KOPT-K1 (cell line): Measurements from ENCODE around the gene IER3.
"Not testable (repeated sequence)": the region's sequence is repeated elsewhere in the genome, so short reads cannot be mapped to it uniquely, and the experiment has no call there.

Experiments used
- H3K27ac ChIP-seq: fragments of 200-600 bp; sonication (generic); 2 replicates; pipeline ENCODE4 v1.5.1; 2016; ENCODE audit warnings: antibody characterized with exemption, mild to moderate bottlenecking, low read depth, low read length; ENCODE audit not compliant: poor library complexity, severe bottlenecking
- H3K36me3 ChIP-seq: fragments of 200-600 bp; sonication (generic); 2 replicates; pipeline ENCODE4 v1.5.1; 2017; ENCODE audit warnings: antibody characterized with exemption, mild to moderate bottlenecking, low read length, moderate library complexity; ENCODE audit not compliant: insufficient read depth
- H3K9me3 ChIP-seq: fragments of 200-600 bp; sonication (generic); 2 replicates; pipeline ENCODE4 v1.5.1; 2017; ENCODE audit warnings: antibody characterized with exemption, low read length, mild to moderate bottlenecking; ENCODE audit not compliant: insufficient read depth, poor library complexity, severe bottlenecking

Gene IER3

DNA sequence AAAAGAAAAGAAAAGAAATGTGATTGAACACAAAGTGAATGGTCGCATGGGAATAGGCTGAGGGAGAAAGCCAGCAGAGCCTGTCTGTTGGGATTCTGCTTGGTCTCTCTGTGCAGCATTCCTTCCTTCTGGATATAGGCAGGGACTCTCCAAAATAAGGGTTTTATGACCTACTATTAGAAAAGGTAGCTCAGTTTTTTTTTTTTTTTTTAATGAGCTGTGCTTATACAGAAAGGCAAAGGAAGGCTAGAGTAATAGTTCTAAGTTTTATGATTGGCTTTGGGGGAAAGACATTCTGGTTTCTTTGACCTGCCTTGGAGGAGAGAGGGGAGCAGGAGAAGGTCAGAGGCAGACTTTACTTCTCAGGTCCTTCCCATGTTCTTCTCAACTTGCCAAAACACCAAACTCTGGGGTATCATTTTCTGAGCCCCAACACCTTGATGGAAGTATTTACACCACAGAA lies 18.8 kb upstream of the IER3 start:
- H3K27ac ChIP-seq = no peak overlapping the region
- H3K9me3 ChIP-seq = no peaks in the 10 kb centered on the region
- H3K36me3 ChIP-seq = no peaks in the 10 kb centered on the region

DNA sequence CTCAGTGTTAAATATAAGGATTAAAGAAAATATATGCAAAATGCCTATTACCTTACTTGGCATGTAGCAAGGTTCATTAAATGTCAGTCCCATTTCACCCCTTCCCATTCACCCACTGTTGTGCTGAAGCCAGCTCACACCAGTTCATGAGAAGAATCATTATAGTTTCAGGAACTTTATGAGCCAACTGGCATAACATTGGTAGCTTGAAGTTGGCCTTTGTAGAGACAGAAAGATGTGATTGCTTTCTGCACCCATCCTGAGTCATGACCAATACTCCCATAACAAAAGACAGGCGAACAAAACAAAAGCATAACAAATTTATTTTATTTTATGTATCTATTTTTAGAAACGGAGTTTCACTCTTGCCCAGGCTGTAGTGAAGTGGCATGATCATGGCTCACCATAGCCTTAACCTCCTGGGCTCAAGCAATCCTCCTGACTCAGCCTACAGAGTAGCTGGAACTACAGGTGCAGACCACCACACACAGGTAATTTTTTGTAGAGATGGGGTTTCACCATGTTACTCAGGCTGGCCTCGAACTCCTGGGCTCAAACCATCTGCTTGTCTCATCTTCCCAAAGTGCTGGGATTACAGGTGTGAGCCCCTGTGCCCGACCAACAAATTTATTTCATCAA lies 17.6 kb upstream of the IER3 start:
- no peaks in the 10 kb centered on the region for H3K36me3 ChIP-seq
- H3K27ac ChIP-seq = no peak overlapping the region
- no peaks in the 10 kb centered on the region for H3K9me3 ChIP-seq

DNA sequence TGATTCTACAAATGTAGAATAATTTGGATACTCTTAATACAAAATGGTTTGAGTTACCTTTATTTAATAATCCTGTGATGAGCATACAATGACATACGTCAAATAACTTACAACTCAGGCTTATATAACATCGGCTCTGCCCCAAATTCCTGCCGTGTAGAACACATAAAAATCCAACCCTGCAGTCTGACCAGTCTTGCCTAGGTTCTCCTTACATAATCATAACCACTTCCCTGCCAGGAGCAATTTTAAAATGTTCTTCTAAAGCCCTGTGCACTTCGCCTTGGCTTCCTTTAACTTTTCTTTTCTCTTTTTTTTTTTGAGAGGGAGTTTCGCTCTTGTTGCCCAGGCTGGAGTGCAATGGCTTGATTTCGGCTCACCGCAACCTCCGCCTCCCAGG lies 16.2 kb upstream of the IER3 start:
- H3K9me3 ChIP-seq = no peaks in the 10 kb centered on the region
- no peak overlapping the region for H3K27ac ChIP-seq
- no peaks in the 10 kb centered on the region for H3K36me3 ChIP-seq

DNA sequence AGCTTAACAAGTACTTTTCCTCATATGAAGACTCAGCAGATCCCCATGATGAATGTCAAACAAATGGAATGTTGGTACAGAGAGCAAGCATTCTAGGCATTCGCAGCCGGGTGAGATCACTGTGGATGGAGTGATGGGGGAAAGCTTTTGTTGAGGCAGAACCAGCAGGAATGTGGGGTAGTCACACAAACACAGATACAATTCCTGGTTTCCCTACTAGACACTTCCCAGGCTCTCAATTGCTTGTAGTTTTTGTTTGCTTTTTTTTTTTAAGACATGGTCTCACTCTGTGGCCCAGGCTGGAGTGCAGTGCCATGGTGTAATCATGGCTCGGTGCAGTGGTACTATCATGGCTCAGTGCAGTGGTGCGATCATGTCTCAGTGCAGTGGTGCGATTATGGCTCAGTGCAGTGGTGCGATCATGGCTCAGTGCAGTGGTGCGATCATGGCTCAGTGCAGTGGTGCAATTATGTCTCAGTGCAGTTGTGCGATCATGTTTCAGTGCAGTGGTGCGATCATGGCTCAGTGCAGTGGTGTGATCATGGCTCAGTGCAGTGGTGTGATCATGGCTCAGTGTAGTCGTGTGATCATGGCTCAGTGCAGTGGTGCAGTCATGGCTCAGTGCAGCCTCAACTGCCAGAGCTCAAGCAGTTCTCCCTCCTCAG lies 15.4 kb upstream of the IER3 start:
- Histone ChIP-seq H3K27ac (no peak overlapping the region), H3K36me3 (no peaks in the 10 kb centered on the region), H3K9me3 (no peaks in the 10 kb centered on the region)

DNA sequence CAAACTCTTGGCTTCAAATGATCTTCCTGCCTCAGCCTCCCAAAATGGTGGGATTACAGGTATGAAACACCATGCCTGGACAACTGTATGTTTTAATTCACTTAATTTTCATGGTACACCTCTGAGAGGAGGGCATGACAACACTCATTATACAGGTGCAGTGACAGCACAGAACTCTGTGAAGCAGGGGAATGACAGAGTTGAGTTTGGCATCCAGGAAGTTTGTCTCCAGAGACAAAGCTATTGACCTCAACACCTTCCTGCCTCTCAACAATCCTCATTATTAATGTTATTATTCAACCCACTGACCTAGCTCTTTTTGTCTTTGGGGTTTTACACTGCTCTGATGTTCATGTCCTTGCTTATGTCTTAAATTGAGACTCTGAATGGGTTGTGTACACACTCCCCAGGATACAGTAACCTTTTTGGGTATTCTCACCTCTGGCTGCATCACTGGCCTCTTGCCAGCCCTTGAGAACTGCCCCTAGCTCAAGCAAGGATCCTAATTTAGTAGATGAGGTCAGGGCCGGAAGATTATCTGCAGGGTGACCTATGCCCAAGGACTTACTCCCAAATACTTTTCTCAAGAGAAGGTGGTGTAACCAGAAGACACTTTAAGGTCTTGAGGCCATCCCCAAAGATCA lies 13.0 kb upstream of the IER3 start:
- no peaks in the 10 kb centered on the region for H3K36me3 ChIP-seq
- no peak overlapping the region for H3K27ac ChIP-seq
- no peaks in the 10 kb centered on the region for H3K9me3 ChIP-seq

DNA sequence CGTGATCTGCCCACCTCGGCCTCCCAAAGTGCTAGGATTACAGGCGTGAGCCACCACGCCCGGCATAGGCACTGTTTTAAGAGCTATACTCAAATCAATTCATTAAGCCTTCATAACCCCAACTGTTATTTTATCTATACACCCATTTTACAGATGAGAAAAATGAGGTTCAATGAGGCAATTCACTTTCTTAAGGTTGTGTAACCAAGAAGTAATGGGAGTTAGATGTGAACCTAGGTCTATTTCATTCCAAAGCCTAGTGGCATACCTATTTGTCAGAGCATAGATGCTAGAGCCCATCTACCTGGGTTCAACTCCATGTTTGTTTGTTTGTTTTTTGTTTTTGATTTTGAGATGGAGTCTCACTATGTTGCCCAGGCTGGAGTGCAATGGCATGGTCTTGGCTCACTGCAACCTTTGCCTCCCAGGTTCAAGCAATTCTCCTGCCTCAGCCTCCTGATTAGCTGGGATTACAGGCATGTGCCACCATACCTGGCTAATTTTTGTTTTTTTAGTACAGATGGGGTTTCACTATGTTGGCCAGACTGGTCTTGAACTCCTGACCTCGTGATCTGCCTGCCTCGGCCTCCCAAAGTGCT lies 12.2 kb upstream of the IER3 start:
- not testable (repeated sequence) for H3K36me3 ChIP-seq, H3K9me3 ChIP-seq, H3K27ac ChIP-seq

DNA sequence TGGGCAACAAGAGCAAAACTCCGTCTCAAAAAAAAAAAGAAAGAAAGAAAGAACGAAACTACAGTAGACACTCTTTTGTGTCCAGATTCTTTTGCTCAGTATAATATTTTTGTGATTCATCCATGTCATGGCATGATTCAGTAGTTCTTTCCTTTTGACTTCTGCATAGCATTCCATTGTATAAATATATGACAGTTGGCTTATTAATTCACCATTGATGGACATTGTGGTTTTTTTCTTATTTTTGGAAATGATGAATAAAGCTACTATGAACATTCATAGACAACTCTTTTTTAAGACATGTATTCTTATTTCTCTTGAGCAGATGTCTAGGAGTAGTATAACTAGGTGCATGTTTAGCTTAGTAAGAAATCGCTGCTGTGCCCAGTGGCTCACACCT lies 10.3 kb upstream of the IER3 start:
- Histone ChIP-seq H3K9me3 (no peaks in the 10 kb centered on the region), H3K27ac (no peak overlapping the region), H3K36me3 (no peaks in the 10 kb centered on the region)

DNA sequence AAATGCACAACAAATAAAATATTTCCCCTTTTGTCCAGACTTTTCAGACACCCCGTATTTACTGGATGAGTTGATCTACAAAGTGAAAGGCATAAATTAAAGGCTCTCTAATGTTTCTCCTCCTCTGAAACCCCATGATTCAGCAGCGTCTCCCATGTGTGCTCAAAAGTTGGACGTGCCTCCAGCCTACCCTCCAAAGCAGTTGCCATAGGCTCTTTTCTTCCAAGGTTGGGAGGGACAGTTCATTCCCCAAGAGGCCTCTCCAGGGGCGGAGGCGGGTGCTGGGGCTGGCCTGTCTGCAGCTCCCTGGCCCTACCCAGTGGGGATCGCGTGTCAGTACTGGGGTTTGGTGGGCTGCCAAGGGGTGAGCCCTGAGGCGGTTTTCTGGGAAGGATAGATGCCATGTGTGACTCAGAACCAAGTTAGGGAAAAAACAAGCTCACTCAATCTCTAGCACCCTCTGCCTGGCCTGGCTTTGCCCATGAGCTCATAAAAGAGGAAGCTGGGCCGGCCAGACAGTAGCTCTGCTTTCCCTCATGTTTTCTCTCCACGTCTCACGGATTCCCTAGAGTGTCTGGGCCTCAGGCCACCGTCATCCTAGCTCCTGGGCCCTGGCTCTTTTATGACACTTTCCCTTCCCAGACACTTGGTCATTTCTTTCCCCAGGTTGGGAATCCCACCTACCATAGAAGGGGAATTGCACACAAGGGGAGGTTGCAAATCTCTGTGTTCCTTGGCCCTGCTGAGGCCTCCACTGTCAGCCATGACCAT lies 8.0 kb upstream of the IER3 start:
- Histone ChIP-seq H3K27ac (no peak overlapping the region), H3K9me3 (no peaks in the 10 kb centered on the region), H3K36me3 (no peaks in the 10 kb centered on the region)

DNA sequence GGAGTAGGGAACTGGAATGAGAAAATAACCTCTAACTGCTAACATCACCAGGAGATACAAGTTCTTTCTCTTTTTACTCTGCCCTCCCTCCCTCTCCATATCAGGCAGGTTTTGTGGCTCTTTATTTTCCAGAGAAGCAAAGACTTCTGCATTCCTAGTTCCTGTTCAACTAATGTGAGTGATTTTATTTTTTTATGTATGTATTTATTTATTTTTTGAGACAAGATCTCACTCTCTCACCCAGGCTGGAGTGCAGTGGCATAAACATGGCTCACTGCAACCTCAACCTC lies 6.0 kb upstream of the IER3 start:
- Histone ChIP-seq H3K9me3 (no peaks in the 10 kb centered on the region), H3K27ac (no peak overlapping the region), H3K36me3 (no peaks in the 10 kb centered on the region)

DNA sequence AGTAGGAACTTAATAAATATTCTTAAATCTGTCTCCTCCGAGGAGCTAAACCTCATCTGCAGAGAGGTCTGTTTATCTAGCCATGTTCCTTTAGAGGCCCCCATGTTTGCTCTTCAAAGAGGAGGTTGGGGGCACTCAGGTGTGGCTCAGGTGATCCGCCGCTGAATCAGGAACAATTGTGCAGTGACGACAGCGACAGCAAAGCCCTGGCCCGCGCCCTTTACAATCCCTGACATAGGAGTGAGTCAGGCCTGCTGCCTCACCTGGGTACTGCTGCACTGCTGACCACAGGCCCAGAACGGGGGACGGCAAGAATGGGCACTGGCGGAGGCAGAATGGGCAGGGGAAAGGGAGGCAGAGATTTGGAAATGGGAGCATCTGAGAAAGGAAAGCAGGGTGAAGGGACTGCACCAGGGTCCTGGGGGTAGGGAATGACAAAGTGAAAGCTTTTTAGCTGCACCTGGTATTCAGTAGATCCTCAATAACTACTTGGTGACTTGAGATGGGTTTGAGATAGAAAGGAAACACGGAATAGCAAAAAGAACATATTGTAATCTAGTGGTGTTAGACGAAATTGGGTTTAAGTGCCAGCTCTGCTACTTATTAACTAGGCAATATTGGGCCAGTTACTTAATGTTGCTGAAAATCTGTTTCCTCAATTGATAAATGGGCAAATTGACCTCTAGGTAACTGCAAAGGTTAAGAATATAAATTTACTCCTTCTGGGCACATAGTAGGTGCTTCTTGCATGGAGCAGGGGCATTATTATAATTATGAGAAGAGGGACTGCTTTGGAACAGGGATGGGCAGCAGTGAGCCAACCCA lies 5.4 kb upstream of the IER3 start:
- Histone ChIP-seq H3K36me3 (no peaks in the 10 kb centered on the region), H3K27ac (no peak overlapping the region)

DNA sequence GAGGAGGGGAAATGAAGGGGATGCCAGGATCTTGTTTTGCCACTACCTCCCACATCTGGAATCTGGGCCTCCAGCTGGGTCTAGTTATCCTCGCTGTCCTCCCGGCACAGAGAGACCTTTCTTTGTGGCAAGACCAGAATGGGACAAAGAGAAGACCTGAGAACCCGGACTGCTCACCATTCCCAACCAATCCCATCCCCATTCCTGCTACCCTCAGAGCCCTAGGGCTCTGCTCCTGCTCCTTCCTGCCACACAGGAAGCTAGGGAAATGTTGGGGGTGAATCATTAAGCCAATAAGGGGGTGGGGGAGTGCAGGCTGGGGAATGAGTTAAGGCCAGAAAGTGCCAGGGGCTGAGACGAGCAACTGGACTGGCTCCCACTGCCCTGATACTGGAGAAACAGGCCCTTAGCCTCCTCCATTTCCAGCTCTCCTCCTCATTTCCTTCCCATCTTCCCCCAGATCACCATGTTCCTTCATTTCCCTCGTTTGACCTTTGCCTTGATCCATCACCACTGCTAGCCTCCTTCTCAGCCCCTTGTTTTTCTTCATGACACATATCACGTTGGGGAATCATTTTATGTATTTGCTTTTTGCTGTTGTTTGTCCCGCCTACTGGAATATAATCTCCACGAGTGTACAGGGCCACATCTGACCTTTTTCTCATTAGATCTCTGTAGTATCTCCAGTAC lies 4.6 kb upstream of the IER3 start:
- Histone ChIP-seq H3K9me3 (no peaks in the 10 kb centered on the region), H3K36me3 (no peaks in the 10 kb centered on the region), H3K27ac (no peak overlapping the region)

More for the DNA sequence above, 5.4 kb upstream of the IER3 start:
- no peaks in the 10 kb centered on the region for H3K9me3 ChIP-seq

DNA sequence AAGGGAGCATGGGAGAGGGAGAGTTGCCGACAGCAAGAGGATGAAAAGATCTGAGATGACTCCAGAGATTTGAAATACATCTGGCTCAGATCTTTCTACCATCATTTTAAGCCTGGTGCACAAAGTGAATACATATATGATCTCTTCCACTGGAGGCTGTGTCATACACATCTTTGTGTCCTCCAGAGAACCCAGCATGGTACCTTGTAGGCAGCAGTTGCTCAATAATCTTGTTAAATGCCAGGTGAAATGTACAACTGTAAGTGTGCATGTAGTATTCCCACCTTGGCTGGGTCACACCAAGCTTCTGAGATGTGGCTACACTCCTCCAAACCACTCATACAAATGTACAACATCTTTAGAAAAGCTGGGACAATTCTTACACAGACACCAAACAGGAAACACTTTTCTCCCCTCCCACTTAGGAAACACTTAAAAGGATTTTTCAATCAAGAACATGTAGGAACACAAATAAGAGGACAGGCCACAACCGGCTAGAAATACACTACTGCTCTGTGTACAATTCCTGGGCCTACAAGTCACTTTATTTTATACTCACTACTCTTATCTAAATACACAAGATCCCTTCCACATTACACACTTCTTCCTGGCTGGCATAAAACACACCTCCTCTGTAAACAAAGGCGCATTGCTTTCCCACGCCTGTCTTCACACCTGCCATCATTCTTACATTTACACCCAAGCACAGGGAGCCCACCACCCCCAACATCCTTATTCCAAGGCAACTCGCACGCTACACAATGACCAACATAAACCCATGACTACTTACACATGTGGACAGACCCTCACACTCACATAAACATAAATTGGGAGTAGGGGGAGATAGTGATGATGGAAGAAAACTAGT lies 3.8 kb upstream of the IER3 start:
- Histone ChIP-seq H3K9me3 (no peaks in the 10 kb centered on the region), H3K27ac (no peak overlapping the region), H3K36me3 (no peaks in the 10 kb centered on the region)

DNA sequence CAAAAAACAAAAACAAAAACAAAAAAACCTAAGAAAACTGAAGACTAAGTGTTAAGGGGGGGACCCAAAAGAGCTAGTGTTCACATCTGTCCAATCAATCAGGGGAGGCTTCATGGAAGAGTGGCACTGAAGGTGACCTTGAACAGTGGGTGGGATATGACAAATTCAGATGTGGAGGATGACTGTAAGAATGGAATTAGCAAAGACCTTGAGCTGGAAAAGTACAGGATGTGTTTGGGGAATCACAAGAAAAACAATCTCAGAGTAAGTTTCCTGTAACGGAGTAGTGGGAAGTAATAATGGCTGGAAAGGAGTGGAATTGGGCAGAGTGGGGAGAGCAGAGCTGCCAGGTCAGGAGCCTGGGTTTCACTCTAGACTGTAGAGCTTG lies 2.9 kb upstream of the IER3 start:
- H3K9me3 ChIP-seq = no peaks in the 10 kb centered on the region
- no peak overlapping the region for H3K27ac ChIP-seq
- H3K36me3 ChIP-seq = no peaks in the 10 kb centered on the region
